HepG2 (cell line): ENCODE results near the gene FAM111A. TPM values are rescaled to one million over a fixed set of nuclear protein-coding genes. Genes with fewer than 3 reads are reported as not detected.
A peak's percentile ranks its signal among the peaks of the same experiment; 100 is the strongest.

Experiments
- ATAC-seq: fragments of 200-7000 bp; cut with Tn5 transposase; 3 replicates; pipeline ENCODE4 v1.9.1; 2020; ENCODE audit warnings: mild to moderate bottlenecking, moderate library complexity
- BruUV-seq: library from RNA; stranded (reverse); fragments of 400-500 nt; replicated peaks from 2 replicates; lab custom pipeline; 2021; lab: Mats Ljungman, UMichigan
- CTCF ChIA-PET: fragments of 300-600 bp; formaldehyde crosslinking; extraction: SDS; loops from one replicate; lab custom pipeline; 2021; ENCODE audit warnings: low total read pairs, inconsistent platforms, low intra/inter-chr PET ratio; lab: Yijun Ruan, JAX
- POLR2A ChIA-PET: fragments of 350-600 bp; sonication (Branson Sonifier 250); formaldehyde crosslinking; loops from one replicate; lab custom pipeline; 2020; ENCODE audit warnings: antibody characterized with exemption, inconsistent platforms; lab: Yijun Ruan, JAX
- DNase-seq: peaks from one replicate; pipeline ENCODE4 v3.0.0-alpha.2; 2015; ENCODE audit warnings: low spot score
- FAIRE-seq: peaks from 3 replicates; lab custom pipeline; 2011; peaks lifted over from hg19 to GRCh38; lab: Jason Lieb, UNC
- H2AFZ ChIP-seq: one replicate; pipeline ENCODE4 v1.6.1; 2011; ENCODE audit warnings: low read length, inconsistent platforms
- H3K27ac ChIP-seq: fragments of 300-600 bp; 3 replicates; pipeline ENCODE4 v1.8.0; 2011; ENCODE audit warnings: mixed run types, mild to moderate bottlenecking, mixed read lengths, low read length, inconsistent platforms; ENCODE audit not compliant: insufficient read depth; ENCODE audit errors: extremely low read length
- H3K27me3 ChIP-seq, 2 experiments: fragments of 200-600 bp in 1 of 2; 2 replicates in 1 of 2; 3 replicates in 1 of 2; pipeline versions ENCODE4 v1.6.0 to v1.8.0; 2011; ENCODE audit warnings: low read length in 2 of 2, mild to moderate bottlenecking in 2 of 2, moderate library complexity in 2 of 2, inconsistent platforms in 1 of 2; ENCODE audit not compliant: insufficient read depth in 2 of 2, control insufficient read depth in 1 of 2
- H3K36me3 ChIP-seq, 2 experiments: fragments of 200-600 bp in 1 of 2; replicated peaks in 1 of 2; 2 replicates in 1 of 2; 3 replicates in 1 of 2; pipeline versions ENCODE4 v1.5.1 to v1.8.0; 2011; ENCODE audit warnings: low read length in 2 of 2, inconsistent platforms in 1 of 2; ENCODE audit not compliant: insufficient read depth in 2 of 2, control insufficient read depth in 1 of 2
- H3K4me1 ChIP-seq: 2 replicates; pipeline ENCODE4 v1.5.1; 2012; ENCODE audit warnings: low read length, inconsistent platforms; ENCODE audit not compliant: insufficient read depth
- H3K4me2 ChIP-seq: 2 replicates; pipeline ENCODE4 v1.6.0; 2011; ENCODE audit warnings: low read depth, low read length, inconsistent platforms
- H3K4me3 ChIP-seq, 3 experiments: fragments of 200-600 bp in 1 of 3; sonication (generic), shearing (Covaris generic) in 1 of 3; replicated peaks in 1 of 3; 2 replicates each; pipeline ENCODE4 v1.5.1; 2011 to 2016; ENCODE audit warnings: low read length in 3 of 3, inconsistent platforms in 2 of 3, low read depth in 2 of 3, mild to moderate bottlenecking in 2 of 3, control low read depth in 1 of 3, mixed read lengths in 1 of 3; ENCODE audit not compliant: insufficient read depth in 1 of 3
- H3K79me2 ChIP-seq: one replicate; pipeline ENCODE4 v1.6.1; 2011; ENCODE audit warnings: low read length, inconsistent platforms; ENCODE audit not compliant: insufficient read depth
- H3K9ac ChIP-seq: 2 replicates; pipeline ENCODE4 v1.6.0; 2011; ENCODE audit warnings: mild to moderate bottlenecking, low read depth, low read length, inconsistent platforms; ENCODE audit not compliant: insufficient read depth
- H3K9me3 ChIP-seq: 2 replicates; pipeline ENCODE4 v1.5.1; 2012; ENCODE audit warnings: mild to moderate bottlenecking, low read length
- H4K20me1 ChIP-seq: 2 replicates; pipeline ENCODE4 v1.6.0; 2011; ENCODE audit warnings: inconsistent platforms, mild to moderate bottlenecking, low read length, moderate library complexity; ENCODE audit not compliant: insufficient read depth
- CSRNP1 ChIP-seq: sonication (generic); formaldehyde crosslinking; IDR thresholded peaks from 2 replicates; pipeline ENCODE4 v1.8.1; 2023; ENCODE audit warnings: mild to moderate bottlenecking, missing genetic modification reagents
- ESRRA ChIP-seq: sonication (generic); formaldehyde crosslinking; IDR thresholded peaks from 2 replicates; pipeline ENCODE4 v1.5.1; 2020; ENCODE audit warnings: mild to moderate bottlenecking, low read depth, missing genetic modification reagents
- FOXO1 ChIP-seq: sonication (generic); formaldehyde crosslinking; IDR thresholded peaks from 2 replicates; pipeline ENCODE4 v1.4.0; 2020; ENCODE audit warnings: missing genetic modification reagents
- HOXA3 ChIP-seq: sonication (generic); formaldehyde crosslinking; IDR thresholded peaks from 2 replicates; pipeline ENCODE4 v1.5.0; 2020; ENCODE audit warnings: missing genetic modification reagents
- TAF15 ChIP-seq: fragments of 200-400 bp; formaldehyde crosslinking; IDR thresholded peaks from one replicate; pipeline ENCODE4 v1.6.1; 2018; ENCODE audit warnings: mild to moderate bottlenecking, low read depth, low read length; ENCODE audit not compliant: poor library complexity, severe bottlenecking
- ZBED4 ChIP-seq: sonication (generic); formaldehyde crosslinking; IDR thresholded peaks from 2 replicates; pipeline ENCODE4 v1.4.0; 2020; ENCODE audit warnings: missing genetic modification reagents, borderline replicate concordance
- ZFP91 ChIP-seq: sonication (generic); formaldehyde crosslinking; IDR thresholded peaks from 2 replicates; pipeline ENCODE4 v1.9.0; 2022; ENCODE audit warnings: missing genetic modification reagents, mild to moderate bottlenecking, borderline replicate concordance
- ZFYVE20 ChIP-seq: sonication (generic); formaldehyde crosslinking; IDR thresholded peaks from 2 replicates; pipeline ENCODE4 v1.8.0; 2023; ENCODE audit warnings: low read depth, mild to moderate bottlenecking, moderate library complexity, missing genetic modification reagents, borderline replicate concordance
- ZNF160 ChIP-seq: sonication (generic); formaldehyde crosslinking; IDR thresholded peaks from 2 replicates; pipeline ENCODE4 v1.8.0; 2022; ENCODE audit warnings: mild to moderate bottlenecking, inconsistent platforms, missing genetic modification reagents
- ZNF337 ChIP-seq: sonication (generic); formaldehyde crosslinking; IDR thresholded peaks from 2 replicates; pipeline ENCODE4 v1.5.1; 2020; ENCODE audit warnings: missing genetic modification reagents, low read depth, mild to moderate bottlenecking, borderline replicate concordance
- ZNF33A ChIP-seq: sonication (generic); formaldehyde crosslinking; IDR thresholded peaks from 2 replicates; pipeline ENCODE4 v1.5.1; 2020; ENCODE audit warnings: missing genetic modification reagents, mild to moderate bottlenecking, moderate library complexity, borderline replicate concordance
- ZNF598 ChIP-seq: sonication (generic); formaldehyde crosslinking; IDR thresholded peaks from 2 replicates; pipeline ENCODE4 v1.5.1; 2020; ENCODE audit warnings: mild to moderate bottlenecking, missing genetic modification reagents, borderline replicate concordance
- ZNF777 ChIP-seq: sonication (generic); formaldehyde crosslinking; IDR thresholded peaks from 2 replicates; pipeline ENCODE4 v1.4.0; 2020; ENCODE audit warnings: missing genetic modification reagents
- WGBS: methylation state at CpG from one replicate; pipeline ENCODE4 v1.1.6; 2017; ENCODE audit warnings: low lambda C conversion rate; 5-methylcytosine and 5-hydroxymethylcytosine counted together
- in situ Hi-C: cut with HindIII; loops from 2 replicates; pipeline ENCODE4 v1.10.0; 2017; ENCODE audit warnings: low pct_unique_long_range_greater_than_20kb; ENCODE audit not compliant: extremely low pct_ligation_motif_present
- intact Hi-C: fragments of 100-400 bp; cut with micrococcal nuclease; formaldehyde crosslinking; loops from one replicate; pipeline ENCODE4 v1.10.0; 2022; ENCODE audit not compliant: unreplicated experiment
- polyA plus RNA-seq, 8 experiments: library from polyadenylated mRNA; depleted of rRNA in 3 of 8; stranded (reverse) in 7 of 8; unstranded in 1 of 8; fragments of >200 nt; fragmentation: Illumina TruSeq in 4 of 8; extraction: Trizol in 4 of 8; gene quantifications; 2 replicates each; pipeline versions ENCODE4 v1.2.1 to v1.2.3, GENCODE V29; 2011 to 2016; ENCODE audit warnings: low read depth in 4 of 8, missing spikeins in 1 of 8, mixed read lengths in 1 of 8; ENCODE audit not compliant: insufficient read depth in 1 of 8
- total RNA-seq, 5 experiments: library from RNA; depleted of rRNA; stranded (reverse); fragments of >200 nt; fragmentation: Illumina TruSeq; extraction: Trizol; gene quantifications; 2 replicates each; pipeline ENCODE4 v1.2.3, GENCODE V29; 2016; ENCODE audit warnings: low read depth in 1 of 5

FAM111A gene
- total and polyA plus RNA-seq, 2 of the 13 experiments (the other 11 are each of a cell fraction or from before 2014, with no cell fraction given), result 3.2 to 13.5 TPM

- Histone ChIP-seq H3K4me2 (peak overlapping the region; percentile 100), H3K4me1 (peaks cover 41% of the 10 kb centered on the region), H3K79me2 (no peaks in the 10 kb centered on the region), H3K27me3 (no peaks in the 10 kb centered on the region; a peak in 1 of 5 replicates), H3K27ac (no peak overlapping the region), H4K20me1 (0 out of 2 replicates have a peak, but pooled peaks cover 3% of the 10 kb centered on the region), H3K9ac (peak overlapping the region; percentile 25; the same call in 1 of the 2 replicates), H2AFZ (peak overlapping the region; percentile 12), H3K4me3 (peak overlapping the region; percentile 67 to 80 (median 68)), H3K9me3 (no peaks in the 10 kb centered on the region), H3K36me3 (no peaks in the 10 kb centered on the region)
- 2% methylated on average over 26 of the region's 37 CpGs for WGBS
- intact Hi-C loops, result no loop called here
- BruUV-seq, result no TSS peak
- in situ Hi-C loops, result loop anchor here (5.0 to 10.0 kb wide), 2 partner anchors 34 to 111 kb away; no protein-coding TSS in a partner anchor
- peak; percentile 60 for ATAC-seq
- peak; percentile 13 for DNase-seq
- FAIRE-seq, result no peak
- ChIA-PET CTCF (interaction anchor here (2.9 to 3.7 kb wide), 3 partner anchors 13 to 34 kb away, joined by 13 to 77 read pairs (median 45); no protein-coding TSS in a partner anchor), POLR2A (interaction anchor here (1.0 to 4.4 kb wide), 4 partner anchors 9 to 31 kb away, joined by 4 to 46 read pairs (median 6); partner anchors contain the start of gene FAM111A)
- TF ChIP-seq ZFP91 (CRISPR knock-in tag) (peak; percentile 41; the same call in 1 of the 2 replicates), ZNF598 (CRISPR knock-in tag) (0 out of 2 replicates have a peak, but pooled peaks have one; percentile 32), ZNF337 (CRISPR knock-in tag) (no peak), TAF15 (peak; percentile 52), ZNF160 (CRISPR knock-in tag) (0 out of 2 replicates have a peak, but pooled peaks have one; percentile 20), ZFYVE20 (CRISPR knock-in tag) (no peak), ESRRA (no peak), FOXO1 (no peak), HOXA3 (CRISPR knock-in tag) (0 out of 2 replicates have a peak, but pooled peaks have one; percentile 12), CSRNP1 (CRISPR knock-in tag) (0 out of 2 replicates have a peak, but pooled peaks have one; percentile 17), ZBED4 (no peak), ZNF777 (peak; percentile 69), ZNF33A (CRISPR knock-in tag) (no peak)
These were observed 30.7 kb downstream of the FAM111A start for GRCh38 chr11:59173080-59173963.
